ENCODE data around the gene NPBWR2.
"Not testable (repeated sequence)": the region's sequence is repeated elsewhere in the genome, so short reads cannot be mapped to it uniquely, and the experiment has no call there.

The NPBWR2 gene

GRCh38 chr20:64145458-64146300, 38.3 kb upstream of the NPBWR2 start:
- Histone ChIP-seq H3K27ac (no peak overlapping the region), H3K4me3 (no peak overlapping the region)

- no peak overlapping the region for H3K27ac ChIP-seq
- H3K4me3 ChIP-seq = no peak overlapping the region
Observed at GRCh38 chr20:64144144-64144912, 37.0 kb upstream of the NPBWR2 start.

DNA sequence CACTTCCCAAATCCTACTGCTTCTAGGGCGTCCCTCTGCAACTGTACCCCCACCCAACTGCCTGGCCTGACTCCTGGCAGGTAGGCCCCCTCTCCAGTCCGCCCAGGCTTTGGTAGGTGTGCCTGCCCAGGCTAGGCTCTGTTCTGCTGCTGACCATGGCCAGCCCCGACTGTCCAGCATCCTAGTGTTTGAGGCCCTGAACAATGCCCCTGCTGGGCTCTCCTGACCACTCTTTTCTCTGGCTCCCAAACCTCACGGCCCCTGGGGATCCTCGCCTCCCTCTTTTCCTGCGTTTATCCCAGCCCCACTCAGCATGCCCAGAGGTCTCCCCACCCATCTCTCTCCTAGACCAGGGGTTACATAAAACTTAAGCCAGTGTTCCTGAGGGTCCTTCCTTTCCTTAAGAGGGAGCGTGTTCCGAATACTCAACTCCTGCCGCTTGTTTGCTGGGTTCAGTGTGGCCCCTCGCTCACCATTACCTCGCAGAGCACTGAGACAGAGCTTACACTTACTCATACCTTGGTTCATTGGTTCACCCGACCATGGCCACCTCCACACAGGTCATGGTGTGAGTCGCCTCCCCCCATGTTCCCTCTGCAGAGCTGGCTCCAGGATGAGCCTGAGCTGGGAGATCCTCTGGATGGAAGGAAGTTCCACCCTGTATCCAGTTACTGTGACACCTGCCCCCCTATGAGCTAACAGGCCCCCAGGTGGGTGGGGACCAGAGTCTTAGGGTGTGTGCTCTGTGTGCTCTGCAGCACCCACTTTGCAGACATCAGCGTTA, 35.8 kb upstream of the NPBWR2 start:
- no peak overlapping the region for H3K27ac ChIP-seq
- H3K4me3 ChIP-seq = no peak overlapping the region

- no peak overlapping the region for H3K4me3 ChIP-seq
- no peak overlapping the region for H3K27ac ChIP-seq
Observed at GRCh38 chr20:64142590-64142989, 35.2 kb upstream of the NPBWR2 start.

DNA sequence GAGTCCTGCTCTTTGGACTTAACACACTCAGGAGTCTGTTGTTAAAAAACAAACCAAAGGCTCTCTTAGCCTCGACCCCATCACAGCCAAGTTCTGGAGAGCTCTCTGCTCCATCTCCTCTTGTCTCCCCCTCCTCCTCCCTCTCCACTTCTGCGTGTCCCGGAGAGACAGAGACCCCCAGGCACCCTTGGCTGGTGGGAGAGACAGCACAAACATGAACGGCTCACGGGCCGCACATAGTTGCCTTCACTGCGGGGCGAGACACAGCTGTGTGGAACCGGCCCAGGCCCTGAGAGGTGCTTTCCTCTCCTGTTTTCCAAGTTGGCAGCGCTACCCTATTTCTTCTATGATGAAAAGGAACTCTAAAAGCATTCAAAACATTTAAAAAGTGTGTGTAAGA, 33.6 kb upstream of the NPBWR2 start:
- Histone ChIP-seq H3K4me3 (no peak overlapping the region), H3K27ac (no peak overlapping the region)

DNA sequence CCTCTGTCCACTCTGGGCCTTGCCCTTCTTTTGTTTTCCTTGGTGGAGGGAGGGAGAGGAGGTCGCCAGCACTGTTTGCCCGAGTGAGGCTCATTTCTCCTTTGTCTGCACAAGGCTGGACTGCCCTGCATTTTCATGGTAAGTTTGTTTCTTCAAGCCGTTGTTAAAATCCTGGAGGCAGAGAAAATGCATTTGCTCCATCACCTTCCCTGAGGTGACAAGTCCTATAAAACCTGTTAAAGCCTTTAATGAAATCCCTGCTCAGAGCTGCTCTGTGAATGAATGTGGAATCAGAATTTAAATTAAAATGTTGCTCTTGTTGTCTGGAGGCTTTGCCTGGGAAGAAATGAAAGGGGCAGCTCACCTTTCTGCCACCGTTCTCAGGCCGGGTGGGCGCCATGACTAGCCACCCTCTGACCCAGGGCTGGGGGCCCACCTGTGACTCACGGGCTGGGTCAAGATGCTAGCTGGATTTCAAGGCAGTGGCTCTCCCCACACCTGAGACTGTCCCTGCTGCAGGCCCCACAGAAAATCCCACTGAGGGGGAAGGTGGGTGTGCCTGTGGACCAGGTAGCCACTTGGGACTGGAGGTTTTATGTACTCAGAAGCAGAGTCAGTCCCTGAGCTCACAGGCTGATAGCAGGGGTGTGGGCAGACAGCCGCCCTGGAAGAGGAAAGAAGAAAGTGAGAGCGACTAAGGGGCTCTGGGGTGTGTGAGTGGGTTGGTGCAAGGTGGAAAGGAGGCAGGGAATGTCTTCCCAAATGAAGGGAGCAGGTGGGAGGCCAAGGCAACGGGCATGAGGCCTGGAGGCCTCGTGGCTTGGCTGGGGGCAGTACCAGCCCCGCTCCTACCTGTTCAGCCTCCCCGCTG, 32.9 kb upstream of the NPBWR2 start:
- H3K27ac ChIP-seq = no peak overlapping the region
- H3K4me3 ChIP-seq = no peak overlapping the region

DNA sequence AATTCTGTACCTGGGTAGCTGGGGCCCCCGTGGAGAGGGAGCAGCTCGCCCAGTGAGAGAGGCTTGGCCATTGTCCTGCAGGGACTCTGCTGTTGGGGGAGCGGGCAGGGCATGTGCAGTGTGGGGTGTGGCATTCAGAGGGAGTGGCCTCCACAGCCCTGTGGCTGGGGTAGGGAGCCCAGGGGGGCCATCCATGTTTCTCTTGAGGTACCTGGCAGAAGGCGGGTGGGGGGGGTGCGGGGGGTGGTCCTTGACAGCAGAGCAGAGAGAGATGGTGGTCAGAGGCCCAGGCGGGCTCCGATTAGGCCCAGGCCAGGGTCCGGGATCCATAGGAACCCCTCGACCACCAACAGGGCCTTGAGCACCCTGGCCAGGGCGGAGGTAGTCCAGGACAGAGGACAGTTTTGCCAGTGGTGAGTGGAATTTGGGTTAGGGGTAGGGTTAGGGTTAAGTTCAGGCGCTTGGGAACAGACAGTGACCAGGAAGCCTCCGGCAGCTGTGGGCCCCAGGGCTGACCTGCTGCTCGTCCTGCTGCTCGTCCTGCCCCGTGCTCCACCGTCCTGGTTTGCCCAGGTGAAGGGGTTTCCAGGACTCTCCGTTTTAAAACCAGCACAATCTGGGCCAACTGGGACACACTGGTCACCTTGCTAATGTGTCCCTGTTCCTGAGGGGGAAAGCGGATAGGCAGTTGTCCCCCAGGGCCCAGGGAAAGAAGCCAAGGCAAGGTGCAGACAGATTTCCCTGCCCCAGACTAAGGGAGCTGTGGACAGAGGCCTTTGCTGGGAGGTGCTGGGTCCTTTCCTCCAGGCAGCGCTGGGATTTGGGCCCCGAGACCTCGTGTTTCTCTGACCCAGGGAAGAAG, 32.1 kb upstream of the NPBWR2 start:
- H3K4me3 ChIP-seq = no peak overlapping the region

GRCh38 chr20:64138276-64138815, 31.0 kb upstream of the NPBWR2 start:
- Histone ChIP-seq H3K27ac (no peak overlapping the region), H3K4me3 (no peak overlapping the region)

More for the DNA sequence above, 32.1 kb upstream of the NPBWR2 start:
- no peak overlapping the region for H3K27ac ChIP-seq

- Histone ChIP-seq H3K27ac (no peak overlapping the region), H3K4me3 (no peak overlapping the region)
Observed at GRCh38 chr20:64137598-64138031, 30.2 kb upstream of the NPBWR2 start.

DNA sequence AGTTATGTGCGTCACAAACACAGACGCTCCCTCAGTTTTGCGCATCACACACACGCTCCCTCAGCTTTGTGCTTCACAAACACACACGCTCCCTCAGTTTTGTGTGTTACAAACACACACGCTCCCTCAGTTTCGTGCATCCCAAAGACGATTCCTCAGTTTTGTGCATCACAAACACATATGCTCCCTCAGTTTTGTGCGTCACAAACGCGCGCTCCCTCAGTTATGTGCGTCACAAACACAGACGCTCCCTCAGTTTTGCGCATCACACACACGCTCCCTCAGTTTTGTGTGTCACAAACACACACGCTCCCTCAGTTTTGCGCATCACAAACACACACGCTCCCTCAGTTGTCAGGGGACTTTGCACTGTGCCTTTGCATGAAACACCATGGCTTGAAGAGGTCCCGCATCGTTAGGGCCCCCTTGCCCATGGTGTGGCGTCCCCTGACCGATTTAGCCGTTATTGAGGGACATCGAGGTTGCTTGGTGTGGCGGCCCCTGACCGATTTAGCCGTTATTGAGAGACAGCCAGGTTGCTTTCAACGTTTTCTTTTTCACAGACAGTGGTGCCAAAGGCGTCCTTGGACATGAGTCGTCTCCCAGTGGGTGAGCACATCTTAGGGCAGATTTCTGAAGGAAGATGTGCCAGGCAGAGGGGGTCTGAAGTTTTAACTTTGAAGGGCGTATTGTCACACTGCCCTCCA, 28.8 kb upstream of the NPBWR2 start:
- H3K4me3 ChIP-seq = no peak overlapping the region
- H3K27ac ChIP-seq = no peak overlapping the region

DNA sequence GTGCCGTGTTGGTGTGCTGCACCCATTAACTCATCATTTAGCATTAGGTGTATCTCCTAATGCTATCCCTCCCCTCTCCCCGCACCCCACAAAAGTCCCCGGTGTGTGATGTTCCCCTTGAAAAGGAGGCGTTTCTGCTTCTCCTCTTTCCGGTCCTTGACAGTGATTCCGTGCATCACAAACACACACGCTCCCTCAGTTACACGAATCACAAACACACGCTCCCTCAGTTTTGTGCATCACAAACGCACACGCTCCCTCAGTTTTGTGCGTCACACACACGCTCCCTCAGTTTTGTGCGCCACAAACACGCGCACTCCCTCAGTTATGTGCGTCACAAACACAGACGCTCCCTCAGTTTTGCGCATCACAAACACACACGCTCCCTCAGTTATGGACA, 27.4 kb upstream of the NPBWR2 start:
- H3K27ac ChIP-seq, H3K4me3 ChIP-seq: not testable (repeated sequence)

GRCh38 chr20:64133951-64134407, 26.6 kb upstream of the NPBWR2 start:
- Histone ChIP-seq H3K4me3 (no peak overlapping the region), H3K27ac (no peak overlapping the region)

GRCh38 chr20:64131406-64131805, 24.0 kb upstream of the NPBWR2 start:
- no peak overlapping the region for H3K4me3 ChIP-seq
- H3K27ac ChIP-seq = no peak overlapping the region

DNA sequence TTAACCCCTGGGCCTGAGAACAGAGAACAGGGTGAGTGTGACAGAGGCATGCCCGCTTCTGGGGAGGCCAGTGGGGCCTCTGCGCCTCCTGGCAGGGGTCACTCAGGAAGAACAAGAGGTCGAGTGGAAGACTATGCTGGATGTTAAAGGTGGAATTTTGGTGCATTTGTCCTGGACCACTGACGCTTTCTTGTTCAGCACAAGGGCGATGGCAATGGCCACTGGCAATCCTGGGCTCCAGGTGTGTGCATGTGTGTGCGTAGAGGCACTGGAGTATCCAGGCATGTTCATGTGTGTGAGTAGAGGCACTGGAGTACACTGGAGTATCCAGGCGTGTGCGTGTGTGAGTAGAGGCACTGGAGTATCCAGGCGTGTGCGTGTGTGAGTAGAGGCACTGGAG, 23.5 kb upstream of the NPBWR2 start:
- no peak overlapping the region for H3K4me3 ChIP-seq
- H3K27ac ChIP-seq = no peak overlapping the region

DNA sequence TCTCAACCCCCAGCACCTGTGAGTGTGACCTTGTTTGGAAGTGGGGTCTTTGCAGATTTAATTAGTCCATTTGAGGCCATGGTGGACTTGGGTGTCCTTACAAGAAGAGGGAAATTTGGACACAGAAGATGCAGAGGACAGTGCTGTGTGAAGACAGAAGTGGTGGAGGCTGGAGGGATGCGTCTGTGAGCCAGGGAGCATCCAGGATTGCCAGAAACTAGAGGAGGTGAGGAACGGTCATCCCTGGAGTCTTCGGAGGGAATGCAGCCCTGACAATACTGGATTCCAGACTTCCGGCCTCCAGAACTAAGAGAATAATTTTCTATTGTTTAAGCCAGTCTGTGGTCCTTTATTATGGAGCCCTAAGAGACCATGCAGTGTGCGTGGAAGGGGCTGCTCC, 22.9 kb upstream of the NPBWR2 start:
- Histone ChIP-seq H3K27ac (no peak overlapping the region), H3K4me3 (no peak overlapping the region)

DNA sequence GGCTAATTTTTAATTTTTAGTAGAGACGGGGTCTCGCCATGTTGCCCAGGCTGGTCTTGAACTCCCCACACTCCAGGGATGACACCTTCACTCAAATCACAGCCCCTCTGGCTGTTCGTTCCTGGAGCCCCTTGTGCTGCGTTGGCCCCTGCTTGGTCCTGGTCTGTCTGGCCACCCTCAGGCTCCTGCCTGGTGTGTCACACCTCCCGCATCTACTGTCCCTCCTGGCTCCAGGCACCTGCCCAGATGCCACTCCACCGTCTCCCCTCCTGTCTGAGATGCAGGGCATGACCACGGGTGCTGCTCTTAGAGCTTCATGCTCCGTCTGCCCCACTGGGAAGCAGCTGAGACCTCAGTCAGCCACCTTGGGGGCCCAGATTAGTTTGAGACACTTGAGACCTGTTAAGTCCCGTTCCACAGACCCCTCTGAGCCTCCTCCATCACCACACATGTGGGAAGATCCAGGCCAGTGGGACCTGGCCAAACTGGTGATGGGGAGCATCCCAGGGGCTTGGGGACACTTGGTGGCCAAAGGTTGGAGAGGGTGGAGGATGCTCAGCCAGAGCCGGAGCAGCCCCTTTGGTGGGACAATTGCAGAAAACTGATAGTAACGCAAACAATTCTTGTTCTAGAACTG, 21.9 kb upstream of the NPBWR2 start:
- H3K4me3 ChIP-seq = no peak overlapping the region
- no peak overlapping the region for H3K27ac ChIP-seq

DNA sequence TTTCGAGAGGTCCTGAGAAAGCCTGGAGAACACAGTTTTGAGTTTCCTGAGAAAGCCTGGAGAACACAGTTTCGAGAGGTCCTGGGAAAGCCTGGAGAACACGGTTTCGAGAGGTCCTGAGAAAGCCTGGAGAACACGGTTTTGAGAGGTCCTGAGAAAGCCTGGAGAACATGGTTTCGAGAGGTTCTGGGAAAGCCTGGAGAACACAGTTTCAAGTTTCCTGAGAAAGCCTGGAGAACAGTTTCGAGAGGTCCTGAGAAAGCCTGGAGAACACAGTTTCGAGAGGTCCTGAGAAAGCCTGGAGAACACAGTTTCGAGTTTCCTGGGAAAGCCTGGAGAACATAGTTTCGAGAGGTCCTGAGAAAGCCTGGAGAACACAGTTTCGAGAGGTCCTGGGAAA, 16.2 kb upstream of the NPBWR2 start:
- H3K4me3 ChIP-seq, H3K27ac ChIP-seq: not testable (repeated sequence)

Data from skin epidermis (tissue), 12 donors.